Measurements from ENCODE around the gene SHISA4. TPM values are rescaled to one million over a fixed set of nuclear protein-coding genes. Genes with fewer than 3 reads are reported as not detected.
"Not testable (repeated sequence)": the region's sequence is repeated elsewhere in the genome, so short reads cannot be mapped to it uniquely, and the experiment has no call there.

SHISA4 gene
- total RNA-seq, 1 experiment from 2014 or later: 14.3 TPM

DNA sequence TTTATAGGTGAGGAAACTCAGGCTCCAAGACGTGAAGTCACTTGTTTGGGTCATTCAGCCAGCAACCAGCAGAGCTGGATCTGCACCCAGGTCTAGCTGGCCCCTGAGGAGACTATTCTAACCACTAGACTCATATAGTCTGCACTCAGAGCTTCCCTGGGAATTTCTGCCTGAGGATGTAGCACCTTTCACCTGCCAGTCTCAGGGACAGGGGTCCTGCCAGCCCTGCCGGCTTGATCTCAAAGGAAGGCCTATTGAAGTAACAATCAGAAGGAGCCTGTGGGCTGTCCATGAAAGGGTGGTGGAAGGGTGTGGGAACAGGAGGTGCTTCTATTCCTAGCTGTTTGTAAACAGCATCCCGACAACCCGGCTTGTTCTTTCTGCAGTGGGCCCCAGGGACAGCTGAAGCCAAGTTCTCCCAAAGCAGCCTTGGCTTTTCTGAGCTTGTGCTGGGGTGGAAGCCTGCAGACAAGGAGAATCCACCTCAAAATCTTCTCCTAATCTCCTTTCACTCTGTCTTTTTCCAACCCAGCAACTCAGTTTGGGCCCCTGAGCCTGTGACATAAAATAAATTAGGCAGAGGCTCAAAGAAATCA lies 49.8 kb downstream of the SHISA4 start:
- Histone ChIP-seq H3K9ac (ENCODE audit: low read length) (no peak overlapping the region), H4K20me1 (ENCODE audit: low read length) (no peaks in the 10 kb centered on the region), H3K4me3 (ENCODE audit: low read length) (no peak overlapping the region), H3K36me3 (ENCODE audit: low read depth, low read length) (no peaks in the 10 kb centered on the region), H3K27ac (ENCODE audit: low read length) (no peak overlapping the region), H3K4me2 (ENCODE audit: low read length) (no peak overlapping the region), H3K27me3 (ENCODE audit: low read length) (no peaks in the 10 kb centered on the region), H2AFZ (ENCODE audit: low read length) (no peak overlapping the region), H3K79me2 (ENCODE audit: low read length) (no peaks in the 10 kb centered on the region), H3K9me3 (ENCODE audit: low read length) (no peaks in the 10 kb centered on the region), H3K4me1 (ENCODE audit: insufficient read depth, low read length) (peaks cover 6% of the 10 kb centered on the region; the same call in 1 of the 2 replicates), H3F3A (ENCODE audit: low read length, unreplicated experiment) (no peaks in the 10 kb centered on the region), H3K9me2 (replicated peaks; ENCODE audit: low read length) (no peaks in the 10 kb centered on the region)
- BruUV-seq (replicated peaks): no TSS peak
- ChIA-PET POLR2A (ENCODE audit: unreplicated experiment) (no interaction called here), CTCF (interaction anchor here (0.6 kb wide), 1 partner anchor 56 kb away, joined by 5 read pairs; no protein-coding TSS in a partner anchor)
- TF ChIP-seq, protein P1, sequence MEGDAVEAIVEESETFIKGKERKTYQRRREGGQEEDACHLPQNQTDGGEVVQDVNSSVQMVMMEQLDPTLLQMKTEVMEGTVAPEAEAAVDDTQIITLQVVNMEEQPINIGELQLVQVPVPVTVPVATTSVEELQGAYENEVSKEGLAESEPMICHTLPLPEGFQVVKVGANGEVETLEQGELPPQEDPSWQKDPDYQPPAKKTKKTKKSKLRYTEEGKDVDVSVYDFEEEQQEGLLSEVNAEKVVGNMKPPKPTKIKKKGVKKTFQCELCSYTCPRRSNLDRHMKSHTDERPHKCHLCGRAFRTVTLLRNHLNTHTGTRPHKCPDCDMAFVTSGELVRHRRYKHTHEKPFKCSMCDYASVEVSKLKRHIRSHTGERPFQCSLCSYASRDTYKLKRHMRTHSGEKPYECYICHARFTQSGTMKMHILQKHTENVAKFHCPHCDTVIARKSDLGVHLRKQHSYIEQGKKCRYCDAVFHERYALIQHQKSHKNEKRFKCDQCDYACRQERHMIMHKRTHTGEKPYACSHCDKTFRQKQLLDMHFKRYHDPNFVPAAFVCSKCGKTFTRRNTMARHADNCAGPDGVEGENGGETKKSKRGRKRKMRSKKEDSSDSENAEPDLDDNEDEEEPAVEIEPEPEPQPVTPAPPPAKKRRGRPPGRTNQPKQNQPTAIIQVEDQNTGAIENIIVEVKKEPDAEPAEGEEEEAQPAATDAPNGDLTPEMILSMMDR (conservative IDR thresholded peaks at IDR 0.05; ENCODE audit: low read depth, low read length): no peak
- TF ChIP-seq EZH2phosphoT487 (IDR thresholded peaks at IDR 0.05; ENCODE audit: borderline replicate concordance, low read length) (no peak), EZH2 (IDR thresholded peaks at IDR 0.05; ENCODE audit: low read length, unreplicated experiment) (no peak)
- DNase-seq: no peak
- intact Hi-C loops (cut with micrococcal nuclease): no loop called here
- no peak for ATAC-seq

DNA sequence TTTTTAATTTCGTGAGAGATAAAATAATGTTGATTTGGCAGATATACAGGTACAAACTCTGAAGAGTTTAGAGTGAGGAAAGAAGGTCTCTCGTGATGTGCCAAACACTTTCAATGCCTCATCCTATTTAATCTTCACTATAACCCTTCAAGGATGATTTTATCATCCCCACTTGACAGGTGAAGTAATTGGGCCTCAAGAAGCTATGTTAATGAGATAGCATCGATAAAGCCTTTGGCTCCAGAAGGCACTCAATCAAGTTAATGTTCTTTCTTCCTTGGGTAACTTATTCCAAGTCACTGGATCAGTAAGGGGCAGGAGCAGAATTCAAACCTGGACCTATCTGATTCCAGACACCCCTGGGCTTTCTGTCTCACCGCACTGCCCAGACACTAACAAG lies 50.5 kb downstream of the SHISA4 start:
- Histone ChIP-seq H4K20me1 (ENCODE audit: low read length) (no peaks in the 10 kb centered on the region), H3K9me3 (ENCODE audit: low read length) (no peaks in the 10 kb centered on the region), H3K36me3 (ENCODE audit: low read depth, low read length) (no peaks in the 10 kb centered on the region), H3F3A (ENCODE audit: low read length, unreplicated experiment) (no peaks in the 10 kb centered on the region), H3K4me1 (ENCODE audit: insufficient read depth, low read length) (peaks cover 6% of the 10 kb centered on the region; the same call in 1 of the 2 replicates), H3K4me3 (ENCODE audit: low read length) (no peak overlapping the region), H3K4me2 (ENCODE audit: low read length) (no peak overlapping the region), H3K27ac (ENCODE audit: low read length) (no peak overlapping the region), H3K27me3 (ENCODE audit: low read length) (no peaks in the 10 kb centered on the region), H3K79me2 (ENCODE audit: low read length) (no peaks in the 10 kb centered on the region), H2AFZ (ENCODE audit: low read length) (no peak overlapping the region), H3K9ac (ENCODE audit: low read length) (no peak overlapping the region), H3K9me2 (replicated peaks; ENCODE audit: low read length) (no peaks in the 10 kb centered on the region)
- POLR2A ChIA-PET (ENCODE audit: unreplicated experiment): no interaction called here
- DNase-seq (no peak), ATAC-seq (no peak)
- CTCF ChIA-PET: no interaction called here
- TF ChIP-seq EZH2 (IDR thresholded peaks at IDR 0.05; ENCODE audit: low read length, unreplicated experiment): no peak
- TF ChIP-seq, protein P1 (conservative IDR thresholded peaks at IDR 0.05; ENCODE audit: low read depth, low read length): no peak
- TF ChIP-seq EZH2phosphoT487 (IDR thresholded peaks at IDR 0.05; ENCODE audit: borderline replicate concordance, low read length): no peak
- intact Hi-C loops (cut with micrococcal nuclease): no loop called here
- BruUV-seq (replicated peaks): no TSS peak

DNA sequence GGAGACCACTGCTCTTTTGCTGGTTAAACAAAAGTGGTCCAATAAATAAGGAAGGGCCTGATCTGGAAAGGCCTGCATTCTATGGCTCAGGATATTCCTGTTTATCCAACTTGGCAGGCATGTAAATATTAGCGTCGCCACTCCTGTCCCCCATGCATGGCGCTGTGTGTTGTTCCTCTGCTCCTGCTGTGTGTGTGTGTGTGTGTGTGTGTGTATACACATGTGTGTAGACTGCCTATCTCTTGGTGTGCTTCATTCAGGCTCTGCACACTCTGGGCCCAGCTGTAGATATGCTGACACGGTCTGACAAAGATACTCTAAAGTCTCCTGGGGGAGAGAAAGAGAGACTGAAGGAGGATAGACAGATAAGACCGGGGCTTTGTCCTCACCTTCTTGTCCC lies 50.9 kb downstream of the SHISA4 start:
- no peaks in the 10 kb centered on the region for H3K9me2 ChIP-seq (replicated peaks; ENCODE audit: low read length)
- no peaks in the 10 kb centered on the region for H3K27me3 ChIP-seq (ENCODE audit: low read length)
- TF ChIP-seq EZH2 (IDR thresholded peaks at IDR 0.05; ENCODE audit: low read length, unreplicated experiment) (no peak), EZH2phosphoT487 (IDR thresholded peaks at IDR 0.05; ENCODE audit: borderline replicate concordance, low read length) (no peak)
- TF ChIP-seq, protein P1 (conservative IDR thresholded peaks at IDR 0.05; ENCODE audit: low read depth, low read length): no peak
- ChIA-PET POLR2A (ENCODE audit: unreplicated experiment) (no interaction called here), CTCF (no interaction called here)
- H3K79me2 ChIP-seq (ENCODE audit: low read length): no peaks in the 10 kb centered on the region
- no peak overlapping the region for H3K9ac ChIP-seq (ENCODE audit: low read length)
- no peaks in the 10 kb centered on the region for H3F3A ChIP-seq (ENCODE audit: low read length, unreplicated experiment)
- no TSS peak for BruUV-seq (replicated peaks)
- no peak overlapping the region for H3K4me2 ChIP-seq (ENCODE audit: low read length)
- intact Hi-C loops (cut with micrococcal nuclease): no loop called here
- H3K9me3 ChIP-seq (ENCODE audit: low read length): no peaks in the 10 kb centered on the region
- no peak overlapping the region for H3K4me3 ChIP-seq (ENCODE audit: low read length)
- no peak overlapping the region for H3K27ac ChIP-seq (ENCODE audit: low read length)
- H4K20me1 ChIP-seq (ENCODE audit: low read length): no peaks in the 10 kb centered on the region
- H3K4me1 ChIP-seq (ENCODE audit: insufficient read depth, low read length): peaks cover 6% of the 10 kb centered on the region; the same call in 1 of the 2 replicates
- DNase-seq (no peak), ATAC-seq (no peak)
- H3K36me3 ChIP-seq (ENCODE audit: low read depth, low read length): no peaks in the 10 kb centered on the region
- no peak overlapping the region for H2AFZ ChIP-seq (ENCODE audit: low read length)

DNA sequence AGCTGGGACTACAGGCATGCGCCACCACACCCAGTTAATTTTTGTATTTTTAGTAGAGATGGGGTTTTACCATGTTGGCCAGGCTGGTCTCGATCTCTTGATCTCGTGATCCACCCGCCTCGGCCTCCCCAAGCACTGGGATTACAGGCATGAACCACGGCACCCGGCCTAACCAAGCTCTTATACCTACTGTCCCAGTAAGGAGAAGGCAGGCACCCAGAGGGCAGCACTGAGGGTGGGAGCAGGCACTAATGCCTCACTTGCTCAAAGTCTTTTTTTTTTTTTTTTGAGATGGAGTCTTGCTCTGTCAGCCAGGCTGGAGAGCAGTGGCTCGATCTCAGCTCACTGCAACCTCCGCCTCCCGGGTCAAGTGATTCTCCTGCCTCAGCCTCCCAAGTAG lies 51.6 kb downstream of the SHISA4 start:
- ATAC-seq; POLR2A ChIA-PET (ENCODE audit: unreplicated experiment); H3K9me3 ChIP-seq (ENCODE audit: low read length); H2AFZ ChIP-seq (ENCODE audit: low read length); H3K27ac ChIP-seq (ENCODE audit: low read length); H3K27me3 ChIP-seq (ENCODE audit: low read length); intact Hi-C loops (cut with micrococcal nuclease); H3K9me2 ChIP-seq (replicated peaks; ENCODE audit: low read length); CTCF ChIA-PET; H3K79me2 ChIP-seq (ENCODE audit: low read length); BruUV-seq (replicated peaks); DNase-seq; H3K9ac ChIP-seq (ENCODE audit: low read length); H3K4me3 ChIP-seq (ENCODE audit: low read length); H3K4me2 ChIP-seq (ENCODE audit: low read length); H4K20me1 ChIP-seq (ENCODE audit: low read length); H3K36me3 ChIP-seq (ENCODE audit: low read depth, low read length); H3K4me1 ChIP-seq (ENCODE audit: insufficient read depth, low read length); H3F3A ChIP-seq (ENCODE audit: low read length, unreplicated experiment): not testable (repeated sequence)

Data from PC-3 (cell line).